HG02623 (cell line): ENCODE data around the gene SPI1.
A peak's percentile ranks its signal among the peaks of the same experiment; 100 is the strongest.

ENCODE experiments used
- ATAC-seq: cut with Tn5 transposase; IDR thresholded peaks from one replicate; pipeline ENCODE4 v1.9.1; 2021; ENCODE audit warnings: moderate library complexity; ENCODE audit not compliant: unreplicated experiment

Gene SPI1

GRCh38 chr11:47407746-47408590, 29.6 kb upstream of the SPI1 start, which contains the start of gene SLC39A13:
Gene SLC39A13 (plus strand): TSS chr11:47408590. CDS start chr11:47410095, 1,505 bp downstream.
- peak; percentile 83 for ATAC-seq

GRCh38 chr11:47406896-47407745, 28.8 kb upstream of the SPI1 start:
- ATAC-seq: no peak

GRCh38 chr11:47403571-47403970, 25.2 kb upstream of the SPI1 start:
- ATAC-seq: no peak

- no peak for ATAC-seq
Observed at GRCh38 chr11:47403135-47403534, 24.8 kb upstream of the SPI1 start.

GRCh38 chr11:47400768-47401279, 22.5 kb upstream of the SPI1 start:
- ATAC-seq: peak; percentile 62

GRCh38 chr11:47399860-47400767, 21.8 kb upstream of the SPI1 start:
- peak; percentile 63 for ATAC-seq

GRCh38 chr11:47398551-47398950, 20.2 kb upstream of the SPI1 start:
- no peak for ATAC-seq

GRCh38 chr11:47398011-47398410, 19.7 kb upstream of the SPI1 start:
- no peak for ATAC-seq

- ATAC-seq: no peak
Observed at GRCh38 chr11:47396049-47396320, 17.6 kb upstream of the SPI1 start.

- no peak for ATAC-seq
Observed at GRCh38 chr11:47395223-47396048, 17.1 kb upstream of the SPI1 start.

- ATAC-seq: no peak
Observed at GRCh38 chr11:47394322-47395222, 16.2 kb upstream of the SPI1 start.

- ATAC-seq: no peak
Observed at GRCh38 chr11:47394050-47394321, 15.6 kb upstream of the SPI1 start.

- ATAC-seq: no peak
Observed at GRCh38 chr11:47393163-47394049, 15.1 kb upstream of the SPI1 start.

GRCh38 chr11:47392546-47393162, 14.3 kb upstream of the SPI1 start:
- no peak for ATAC-seq

GRCh38 chr11:47391711-47392432, 13.5 kb upstream of the SPI1 start:
- ATAC-seq: no peak

GRCh38 chr11:47391077-47391583, 12.8 kb upstream of the SPI1 start:
- no peak for ATAC-seq

GRCh38 chr11:47390422-47390760, 12.0 kb upstream of the SPI1 start:
- ATAC-seq: no peak
